ENCODE data around the gene RNASEH2B.

DNA sequence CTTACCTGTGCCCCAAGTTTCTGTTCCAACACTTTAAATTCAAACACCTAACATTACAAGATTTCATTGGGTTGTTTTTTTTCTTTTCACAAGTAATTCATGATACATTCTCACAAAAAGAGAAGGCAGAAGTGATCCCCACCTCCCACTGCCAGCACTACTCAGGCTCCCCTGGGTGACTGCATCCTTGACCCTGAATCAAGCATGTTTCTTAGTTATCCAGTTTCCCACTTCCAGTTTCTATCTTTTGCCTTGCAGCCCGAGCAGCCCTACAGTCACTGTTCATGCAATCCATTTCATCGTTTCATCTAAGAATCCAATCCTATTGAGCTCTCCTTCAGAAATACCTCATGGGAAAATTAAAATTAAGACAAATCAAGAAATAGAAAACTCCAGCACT, 61.4 kb downstream of the RNASEH2B start:
- TF ChIP-seq EZH2 (IDR thresholded peaks at IDR 0.05; ENCODE audit: borderline replicate concordance, low read depth, low read length, severe bottlenecking): no peak
- TF ChIP-seq, protein P1, sequence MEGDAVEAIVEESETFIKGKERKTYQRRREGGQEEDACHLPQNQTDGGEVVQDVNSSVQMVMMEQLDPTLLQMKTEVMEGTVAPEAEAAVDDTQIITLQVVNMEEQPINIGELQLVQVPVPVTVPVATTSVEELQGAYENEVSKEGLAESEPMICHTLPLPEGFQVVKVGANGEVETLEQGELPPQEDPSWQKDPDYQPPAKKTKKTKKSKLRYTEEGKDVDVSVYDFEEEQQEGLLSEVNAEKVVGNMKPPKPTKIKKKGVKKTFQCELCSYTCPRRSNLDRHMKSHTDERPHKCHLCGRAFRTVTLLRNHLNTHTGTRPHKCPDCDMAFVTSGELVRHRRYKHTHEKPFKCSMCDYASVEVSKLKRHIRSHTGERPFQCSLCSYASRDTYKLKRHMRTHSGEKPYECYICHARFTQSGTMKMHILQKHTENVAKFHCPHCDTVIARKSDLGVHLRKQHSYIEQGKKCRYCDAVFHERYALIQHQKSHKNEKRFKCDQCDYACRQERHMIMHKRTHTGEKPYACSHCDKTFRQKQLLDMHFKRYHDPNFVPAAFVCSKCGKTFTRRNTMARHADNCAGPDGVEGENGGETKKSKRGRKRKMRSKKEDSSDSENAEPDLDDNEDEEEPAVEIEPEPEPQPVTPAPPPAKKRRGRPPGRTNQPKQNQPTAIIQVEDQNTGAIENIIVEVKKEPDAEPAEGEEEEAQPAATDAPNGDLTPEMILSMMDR (IDR thresholded peaks at IDR 0.05; ENCODE audit: borderline replicate concordance, extremely low read depth, low read length, poor library complexity, severe bottlenecking): no peak

Measured in DND-41 (cell line).